ENCODE measurements around the gene PDZD4. TPM values are rescaled to one million over a fixed set of nuclear protein-coding genes. Genes with fewer than 3 reads are reported as not detected.

The PDZD4 gene
- total and polyA plus RNA-seq, 5 donors: 3.6 to 6.9 (median 4.7) TPM

DNA sequence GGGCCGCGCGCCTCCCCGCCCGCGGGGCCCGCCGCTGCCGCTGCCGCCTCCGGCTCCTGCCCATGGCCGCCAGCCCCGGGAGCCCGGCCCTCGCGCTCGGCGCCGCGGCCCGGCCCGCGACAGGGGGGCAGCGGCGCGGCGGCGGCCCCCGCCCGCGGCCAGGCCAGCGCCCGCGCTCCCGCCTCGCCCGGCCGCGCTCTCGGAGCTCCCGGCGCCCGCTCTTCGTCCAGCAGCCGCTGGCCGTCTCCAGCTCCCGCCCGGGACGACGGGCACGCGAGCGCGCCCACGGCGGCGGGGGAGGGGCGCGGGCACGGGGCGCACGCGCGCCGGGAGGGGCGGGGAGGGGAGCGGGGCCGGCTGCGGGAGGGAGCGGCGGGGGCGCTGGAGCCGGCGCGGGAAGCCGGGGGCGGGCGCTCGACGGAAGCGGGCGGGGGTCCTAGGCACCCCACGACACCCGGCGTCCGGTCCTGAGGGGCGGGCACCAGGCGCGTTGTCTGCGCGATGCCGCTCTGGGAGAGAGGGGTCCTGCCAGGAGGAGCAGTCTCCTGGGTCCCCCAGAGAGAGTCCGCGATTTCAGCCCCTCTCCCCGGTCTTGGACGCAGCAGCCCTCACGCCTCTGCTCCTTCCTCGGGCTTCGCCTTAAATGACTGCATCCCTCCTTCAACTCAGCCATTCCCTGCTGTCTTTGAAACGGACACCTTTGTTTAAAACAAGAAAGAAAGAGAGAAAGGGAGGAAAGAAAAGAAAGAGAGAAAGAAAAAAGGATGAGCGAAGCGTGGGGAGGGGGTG, 490 bp upstream of the PDZD4 start:
- H3K4me1 ChIP-seq (ENCODE audit: control insufficient read depth, insufficient read depth, low read length): no peaks in the 10 kb centered on the region

DNA sequence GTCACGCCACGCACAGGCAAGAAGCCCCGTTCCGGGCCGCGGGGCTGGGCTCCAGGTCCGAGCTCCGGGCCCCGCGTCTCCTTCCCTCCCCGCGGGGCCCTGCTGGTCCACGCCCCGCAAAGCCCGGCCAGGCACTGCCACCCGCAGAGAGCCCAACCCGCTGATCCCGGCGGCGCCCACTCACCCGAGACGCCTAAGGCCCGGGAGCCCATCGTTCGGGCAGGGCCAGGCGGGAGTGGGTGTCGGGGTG, 870 bp downstream of the PDZD4 start:
- Histone ChIP-seq H3K27ac (ENCODE audit: low read length) (no peak overlapping the region), H3K9me3 (ENCODE audit: control insufficient read depth, low read length) (no peaks in the 10 kb centered on the region), H3K27me3 (ENCODE audit: control insufficient read depth, insufficient read depth) (no peaks in the 10 kb centered on the region), H3K4me3 (ENCODE audit: low read length) (peak overlapping the region; percentile 85), H3K4me1 (ENCODE audit: control insufficient read depth, insufficient read depth, low read length) (no peaks in the 10 kb centered on the region)
- ATAC-seq (peak in 1 of 2 donors; percentile 40), DNase-seq (no peak)
- intact Hi-C loops (cut with DNase I): no loop called here
- 0% methylated on average over 18 of the region's 27 CpGs for WGBS

More for the DNA sequence above, 490 bp upstream of the PDZD4 start:
- H3K4me3 ChIP-seq (ENCODE audit: low read length): peak overlapping the region; percentile 85
- DNase-seq (no peak), ATAC-seq (no peak)
- 3% methylated on average over 81 of the region's 102 CpGs for WGBS
- intact Hi-C loops (cut with DNase I): no loop called here
- no peak overlapping the region for H3K27ac ChIP-seq (ENCODE audit: low read length)
- no peaks in the 10 kb centered on the region for H3K9me3 ChIP-seq (ENCODE audit: control insufficient read depth, low read length)
- H3K27me3 ChIP-seq (ENCODE audit: control insufficient read depth, insufficient read depth): no peaks in the 10 kb centered on the region

DNA sequence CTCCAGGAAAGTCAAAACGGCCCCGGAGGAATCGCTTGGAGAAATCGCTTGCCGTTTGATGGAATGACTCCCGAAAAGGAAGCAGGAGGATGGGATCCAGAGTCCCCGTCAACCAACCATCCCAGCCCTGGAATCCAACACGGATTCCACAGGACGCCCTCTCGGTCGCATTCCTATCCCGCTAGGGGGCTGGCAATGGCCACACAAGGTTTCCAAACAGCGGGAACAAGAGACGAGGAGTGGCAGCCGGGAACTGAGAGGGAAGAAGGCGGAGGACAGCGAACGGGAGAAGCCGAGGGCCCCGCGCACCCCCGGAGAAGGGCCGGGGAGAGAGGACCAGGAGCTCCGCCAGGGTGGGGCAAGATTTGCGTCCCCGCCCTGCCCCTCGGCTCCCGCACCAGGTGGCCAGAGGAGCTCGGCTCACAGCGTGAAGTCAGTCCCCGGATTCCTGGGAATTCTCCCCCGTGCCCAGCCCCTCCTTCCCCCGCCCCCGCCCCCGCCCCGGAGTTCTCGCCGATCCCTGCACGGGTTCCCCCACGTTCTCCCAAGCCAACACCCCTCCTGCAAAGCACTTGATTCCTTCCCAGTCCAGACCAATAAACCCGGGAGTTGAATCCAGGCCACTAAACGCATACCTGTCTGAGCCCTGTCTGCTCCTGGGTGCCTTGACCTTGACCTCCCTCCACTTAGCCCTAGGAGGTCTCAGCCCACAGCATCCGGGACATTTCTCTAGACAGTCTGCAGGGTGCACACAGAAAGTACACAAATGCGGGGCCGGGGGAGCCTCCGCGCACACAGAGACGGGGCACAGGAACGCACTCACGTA, 1.4 kb downstream of the PDZD4 start:
- Histone ChIP-seq H3K27me3 (ENCODE audit: control insufficient read depth, insufficient read depth) (no peaks in the 10 kb centered on the region), H3K4me3 (ENCODE audit: low read length) (peak overlapping the region; percentile 85), H3K27ac (ENCODE audit: low read length) (no peak overlapping the region), H3K4me1 (ENCODE audit: control insufficient read depth, insufficient read depth, low read length) (no peaks in the 10 kb centered on the region), H3K9me3 (ENCODE audit: control insufficient read depth, low read length) (no peaks in the 10 kb centered on the region)
- peak; percentile 30 to 38 for ATAC-seq
- intact Hi-C loops (cut with DNase I): no loop called here
- WGBS: 3% methylated on average over 50 of the region's 50 CpGs
- DNase-seq: no peak

DNA sequence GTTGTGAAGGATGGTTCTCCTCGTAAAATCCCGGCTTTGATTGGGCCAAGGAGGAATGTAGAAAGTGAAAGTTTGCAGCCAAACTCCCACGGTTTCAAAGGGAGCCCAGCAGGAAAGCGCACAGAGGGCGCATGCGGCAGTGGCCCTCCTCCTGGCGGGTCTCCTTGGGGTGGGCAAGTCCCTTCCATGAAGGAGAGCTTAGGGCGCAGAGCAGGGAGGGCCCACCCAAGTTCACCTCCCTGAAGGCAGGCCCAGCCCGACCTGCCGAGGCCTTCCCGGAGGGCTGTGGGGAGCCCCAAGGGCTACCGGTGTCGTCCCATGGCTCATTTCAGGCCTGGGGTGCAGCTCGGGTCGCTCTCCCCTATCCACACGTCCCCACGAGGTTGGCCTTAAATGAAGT, 2.0 kb downstream of the PDZD4 start:
- no peak for ATAC-seq
- intact Hi-C loops (cut with DNase I): no loop called here
- H3K27ac ChIP-seq (ENCODE audit: low read length): no peak overlapping the region

DNA sequence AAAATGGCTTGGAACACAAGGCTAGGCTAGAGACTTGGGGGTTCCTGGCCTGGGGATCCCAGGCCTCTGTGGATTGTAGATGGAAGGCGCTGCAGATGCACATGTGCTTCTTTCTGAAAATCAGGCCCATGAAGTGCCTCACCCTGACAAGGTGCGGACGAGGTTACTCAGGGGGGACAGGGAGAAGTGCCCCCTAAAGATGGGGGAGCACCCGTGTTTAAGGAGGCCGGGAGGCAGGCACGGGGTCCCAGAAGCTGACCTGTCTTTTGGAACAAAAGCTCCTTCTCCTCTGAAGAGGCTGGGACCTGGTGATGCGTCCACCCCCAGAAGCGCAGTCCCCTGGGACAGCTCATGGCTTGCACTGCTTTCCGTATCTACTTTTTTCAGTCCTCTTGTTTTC, 2.4 kb downstream of the PDZD4 start:
- no peak for DNase-seq
- intact Hi-C loops (cut with DNase I): no loop called here
- ATAC-seq: no peak
- 81% methylated on average over 9 of the region's 9 CpGs for WGBS
- Histone ChIP-seq H3K4me3 (ENCODE audit: low read length) (no peak overlapping the region), H3K27me3 (ENCODE audit: control insufficient read depth, insufficient read depth) (no peaks in the 10 kb centered on the region), H3K27ac (ENCODE audit: low read length) (no peak overlapping the region), H3K9me3 (ENCODE audit: control insufficient read depth, low read length) (no peaks in the 10 kb centered on the region), H3K4me1 (ENCODE audit: control insufficient read depth, insufficient read depth, low read length) (no peaks in the 10 kb centered on the region)

More for the DNA sequence above, 2.0 kb downstream of the PDZD4 start:
- 47% methylated on average over 17 of the region's 17 CpGs for WGBS
- Histone ChIP-seq H3K4me3 (ENCODE audit: low read length) (no peak overlapping the region), H3K9me3 (ENCODE audit: control insufficient read depth, low read length) (no peaks in the 10 kb centered on the region), H3K27me3 (ENCODE audit: control insufficient read depth, insufficient read depth) (no peaks in the 10 kb centered on the region), H3K4me1 (ENCODE audit: control insufficient read depth, insufficient read depth, low read length) (no peaks in the 10 kb centered on the region)
- no peak for DNase-seq

DNA sequence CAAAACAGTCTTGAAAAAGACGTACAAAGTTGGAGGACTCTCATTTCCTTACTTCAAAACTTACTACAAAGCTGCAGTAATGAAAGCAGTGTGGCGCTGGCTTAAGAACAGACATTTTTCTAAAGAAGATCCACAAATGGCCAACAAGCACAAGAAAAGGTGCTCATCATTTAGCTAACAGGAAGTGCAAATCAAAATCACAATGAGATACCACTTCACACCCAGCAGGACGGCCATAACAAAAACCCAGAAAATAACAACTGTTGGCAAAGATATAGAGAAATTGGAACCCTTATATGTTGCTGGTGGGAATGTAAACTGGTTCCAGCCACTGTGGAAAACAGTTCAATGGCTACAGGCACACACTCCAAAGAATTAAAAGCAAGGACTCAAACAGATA, 3.3 kb downstream of the PDZD4 start:
- 78% methylated on average over 3 of the region's 3 CpGs for WGBS
- H3K27me3 ChIP-seq (ENCODE audit: control insufficient read depth, insufficient read depth): no peaks in the 10 kb centered on the region

DNA sequence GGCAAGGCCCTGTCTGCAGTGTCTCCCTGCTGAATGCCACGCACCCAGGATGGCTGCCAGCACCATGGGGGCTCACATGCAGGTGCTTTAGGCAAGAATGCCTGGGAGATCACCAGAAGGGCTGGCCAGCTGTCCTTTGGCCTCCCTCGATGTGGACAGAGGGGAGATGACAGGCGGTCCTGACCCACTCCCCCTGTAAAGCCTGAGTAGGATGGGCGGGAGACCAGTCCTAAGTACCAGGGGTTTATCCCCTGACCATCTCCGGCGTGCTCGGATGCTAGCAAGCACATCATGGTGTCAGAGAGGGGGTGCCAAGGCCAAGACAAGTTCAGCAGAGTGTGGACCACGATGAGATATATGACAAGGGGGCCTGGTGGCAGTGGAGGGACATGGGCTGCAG, 5.3 kb downstream of the PDZD4 start:
- Histone ChIP-seq H3K4me3 (ENCODE audit: low read length) (no peak overlapping the region), H3K9me3 (ENCODE audit: control insufficient read depth, low read length) (no peaks in the 10 kb centered on the region), H3K4me1 (ENCODE audit: control insufficient read depth, insufficient read depth, low read length) (no peaks in the 10 kb centered on the region), H3K27me3 (ENCODE audit: control insufficient read depth, insufficient read depth) (no peaks in the 10 kb centered on the region), H3K27ac (ENCODE audit: low read length) (no peak overlapping the region)
- 84% methylated on average over 8 of the region's 8 CpGs for WGBS
- DNase-seq: no peak
- intact Hi-C loops (cut with DNase I): no loop called here
- ATAC-seq: no peak

More for the DNA sequence above, 3.3 kb downstream of the PDZD4 start:
- no peak overlapping the region for H3K4me3 ChIP-seq (ENCODE audit: low read length)
- H3K4me1 ChIP-seq (ENCODE audit: control insufficient read depth, insufficient read depth, low read length): no peaks in the 10 kb centered on the region
- DNase-seq (no peak), ATAC-seq (no peak)
- no peak overlapping the region for H3K27ac ChIP-seq (ENCODE audit: low read length)
- H3K9me3 ChIP-seq (ENCODE audit: control insufficient read depth, low read length): no peaks in the 10 kb centered on the region
- intact Hi-C loops (cut with DNase I): no loop called here

DNA sequence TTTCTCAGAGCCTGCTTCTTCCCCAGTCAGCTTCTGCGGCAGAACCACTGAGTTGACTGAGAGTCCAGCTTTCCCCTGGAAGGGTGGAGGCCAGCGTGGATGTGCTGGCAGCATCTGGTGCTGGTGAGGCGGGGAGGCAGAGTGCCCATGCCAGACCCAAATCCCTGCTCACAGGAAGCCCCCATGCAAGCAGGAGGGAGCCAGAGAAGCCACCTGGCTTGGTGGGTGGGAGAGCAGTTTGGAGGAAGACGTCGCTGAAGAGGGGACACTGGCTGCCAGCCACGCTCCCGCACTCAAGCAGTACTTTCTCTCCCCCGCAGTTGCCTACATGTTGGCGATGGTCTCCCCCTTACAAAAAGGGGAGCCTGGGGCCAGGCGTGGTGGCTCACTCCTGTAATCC, 6.0 kb downstream of the PDZD4 start:
- Histone ChIP-seq H3K27me3 (ENCODE audit: control insufficient read depth, insufficient read depth) (no peaks in the 10 kb centered on the region), H3K27ac (ENCODE audit: low read length) (no peak overlapping the region), H3K9me3 (ENCODE audit: control insufficient read depth, low read length) (no peaks in the 10 kb centered on the region), H3K4me1 (ENCODE audit: control insufficient read depth, insufficient read depth, low read length) (no peaks in the 10 kb centered on the region), H3K4me3 (ENCODE audit: low read length) (no peak overlapping the region)
- ATAC-seq: no peak
- intact Hi-C loops (cut with DNase I): no loop called here
- DNase-seq: no peak
- WGBS: 84% methylated on average over 10 of the region's 10 CpGs

DNA sequence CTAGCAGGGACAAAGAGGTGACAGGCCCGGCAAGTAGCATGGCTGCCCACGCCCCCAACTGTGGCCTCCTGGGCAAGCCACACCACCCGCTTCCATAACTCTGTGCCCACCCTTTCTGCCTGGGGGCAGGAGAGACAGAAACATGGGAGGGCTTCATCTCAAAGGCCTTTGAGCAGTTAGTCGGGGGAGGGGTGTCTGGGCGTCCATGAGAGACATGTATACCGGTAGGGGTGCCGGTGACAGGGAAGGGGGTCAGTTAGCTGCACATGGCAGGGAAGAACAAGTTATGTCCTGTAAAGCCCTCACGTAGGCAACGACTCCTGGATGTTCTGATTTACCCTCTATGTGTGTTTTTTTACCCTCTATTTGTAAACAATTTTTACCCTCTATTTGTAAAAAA, 9.3 kb downstream of the PDZD4 start:
- no peaks in the 10 kb centered on the region for H3K9me3 ChIP-seq (ENCODE audit: control insufficient read depth, low read length)
- 91% methylated on average over 9 of the region's 9 CpGs for WGBS
- intact Hi-C loops (cut with DNase I): no loop called here
- DNase-seq (no peak), ATAC-seq (no peak)
- no peaks in the 10 kb centered on the region for H3K4me1 ChIP-seq (ENCODE audit: control insufficient read depth, insufficient read depth, low read length)
- H3K27ac ChIP-seq (ENCODE audit: low read length): no peak overlapping the region
- H3K27me3 ChIP-seq (ENCODE audit: control insufficient read depth, insufficient read depth): no peaks in the 10 kb centered on the region
- no peak overlapping the region for H3K4me3 ChIP-seq (ENCODE audit: low read length)

DNA sequence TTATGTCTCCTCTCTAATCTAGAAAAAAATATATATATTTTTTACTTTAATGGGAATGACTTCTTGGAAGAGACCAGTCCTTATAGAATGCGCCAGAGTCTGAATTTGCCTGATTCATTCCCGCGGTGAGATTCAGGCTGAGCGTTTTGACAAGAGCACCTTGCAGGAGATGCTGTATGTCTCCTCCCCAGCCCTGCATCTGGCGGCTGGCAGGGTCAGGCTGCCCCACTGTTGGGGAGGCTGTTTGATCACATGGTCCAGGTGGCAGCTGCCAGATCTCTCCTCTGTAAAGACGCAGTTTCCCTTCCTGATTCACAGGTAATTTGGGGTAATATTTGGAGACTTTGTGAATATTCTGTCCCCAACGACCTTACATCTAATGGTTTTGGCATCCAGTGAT, 9.7 kb downstream of the PDZD4 start:
- Histone ChIP-seq H3K4me3 (ENCODE audit: low read length) (no peak overlapping the region), H3K27me3 (ENCODE audit: control insufficient read depth, insufficient read depth) (no peaks in the 10 kb centered on the region), H3K4me1 (ENCODE audit: control insufficient read depth, insufficient read depth, low read length) (no peaks in the 10 kb centered on the region), H3K9me3 (ENCODE audit: control insufficient read depth, low read length) (no peaks in the 10 kb centered on the region), H3K27ac (ENCODE audit: low read length) (no peak overlapping the region)
- DNase-seq (no peak), ATAC-seq (no peak)
- intact Hi-C loops (cut with DNase I): no loop called here
- WGBS: 87% methylated on average over 7 of the region's 7 CpGs

DNA sequence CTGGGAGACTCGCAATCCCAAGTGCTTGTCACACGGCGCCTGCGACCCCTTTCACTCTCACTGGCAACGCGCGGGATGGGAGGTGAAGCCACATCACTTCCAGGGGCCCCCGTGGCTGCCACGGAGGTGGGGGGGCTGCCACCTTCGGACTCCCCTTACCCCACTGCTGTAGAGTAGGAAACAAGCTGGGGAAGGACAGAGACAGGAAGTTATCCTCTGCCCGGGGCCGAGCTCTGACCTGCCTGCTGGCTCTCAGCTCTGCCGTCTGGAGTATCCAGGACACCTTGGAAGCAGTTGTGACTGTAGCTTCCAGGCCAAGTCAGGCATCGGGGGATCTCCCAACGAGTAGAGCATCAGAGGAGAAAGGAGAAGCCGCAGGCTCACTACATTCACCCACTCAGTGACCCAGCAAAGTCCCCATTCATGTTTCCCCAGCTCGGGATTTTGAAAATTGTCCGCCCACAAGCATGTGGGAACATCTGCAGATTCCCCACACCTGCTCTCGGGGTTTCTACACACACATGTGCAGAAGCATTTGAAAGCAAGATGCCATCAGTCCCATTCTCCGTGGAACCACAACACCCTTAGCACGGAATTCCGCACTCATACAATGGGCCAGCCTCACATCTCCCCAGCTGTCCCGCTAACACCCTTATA, 10.8 kb downstream of the PDZD4 start:
- H3K27ac ChIP-seq (ENCODE audit: low read length): no peak overlapping the region
- H3K27me3 ChIP-seq (ENCODE audit: control insufficient read depth, insufficient read depth): no peaks in the 10 kb centered on the region
- peak overlapping the region; percentile 24 for H3K4me3 ChIP-seq (ENCODE audit: low read length)
- no peaks in the 10 kb centered on the region for H3K4me1 ChIP-seq (ENCODE audit: control insufficient read depth, insufficient read depth, low read length)
- intact Hi-C loops (cut with DNase I): no loop called here
- DNase-seq: no peak
- no peaks in the 10 kb centered on the region for H3K9me3 ChIP-seq (ENCODE audit: control insufficient read depth, low read length)
- peak in 1 of 2 donors; percentile 18 for ATAC-seq
- 30% methylated on average over 23 of the region's 23 CpGs for WGBS

All from right cardiac atrium (tissue), 5 donors.